ENCODE results near the gene MAGEB17. TPM values are rescaled to one million over a fixed set of nuclear protein-coding genes. Genes with fewer than 3 reads are reported as not detected.
A peak's percentile ranks its signal among the peaks of the same experiment; 100 is the strongest.
"Not testable (repeated sequence)": the region's sequence is repeated elsewhere in the genome, so short reads cannot be mapped to it uniquely, and the experiment has no call there.

MAGEB17 gene
- not detected for total RNA-seq

- DNase-seq (ENCODE audit: low spot score in 2 of 2) (no peak), FAIRE-seq (no peak)
Measured at GRCh38 chrX:16167181-16167580, at the start of gene MAGEB17. MAGEB17 (plus strand) TSS chrX:16167481; CDS start chrX:16170383, 2,902 bp downstream.

GRCh38 chrX:16119353-16120220 is 47.7 kb upstream of the MAGEB17 start:
- DNase-seq (ENCODE audit: low spot score in 2 of 2) (no peak), FAIRE-seq (no peak)

- no peak for DNase-seq (ENCODE audit: low spot score in 2 of 2)
- no peak for FAIRE-seq
Measured at GRCh38 chrX:16120431-16120830, 46.9 kb upstream of the MAGEB17 start.

GRCh38 chrX:16123222-16123786 is 44.0 kb upstream of the MAGEB17 start, which contains the start of gene GRPR:
GRPR (plus strand) TSS chrX:16123565; CDS start chrX:16123954, 389 bp downstream.
- FAIRE-seq (no peak), DNase-seq (ENCODE audit: low spot score in 2 of 2) (peak in 1 of 2 donors; percentile 16)

- DNase-seq (ENCODE audit: low spot score in 2 of 2): no peak
- no peak for FAIRE-seq
Measured at GRCh38 chrX:16124201-16124600, 43.1 kb upstream of the MAGEB17 start.

GRCh38 chrX:16125520-16126149 is 41.6 kb upstream of the MAGEB17 start:
- no peak for DNase-seq (ENCODE audit: low spot score in 2 of 2)
- FAIRE-seq: no peak

GRCh38 chrX:16130707-16131106 is 36.6 kb upstream of the MAGEB17 start:
- no peak for FAIRE-seq
- no peak for DNase-seq (ENCODE audit: low spot score in 2 of 2)

GRCh38 chrX:16134936-16135335 is 32.3 kb upstream of the MAGEB17 start:
- no peak for DNase-seq (ENCODE audit: low spot score in 2 of 2)
- no peak for FAIRE-seq

- FAIRE-seq: no peak
- no peak for DNase-seq (ENCODE audit: low spot score in 2 of 2)
Measured at GRCh38 chrX:16136080-16136479, 31.2 kb upstream of the MAGEB17 start.

GRCh38 chrX:16137416-16138107 is 29.7 kb upstream of the MAGEB17 start:
- DNase-seq (ENCODE audit: low spot score in 2 of 2) (no peak), FAIRE-seq (no peak)

GRCh38 chrX:16138108-16138427 is 29.2 kb upstream of the MAGEB17 start:
- DNase-seq (ENCODE audit: low spot score in 2 of 2): no peak
- no peak for FAIRE-seq

GRCh38 chrX:16140448-16140847 is 26.8 kb upstream of the MAGEB17 start:
- DNase-seq (ENCODE audit: low spot score in 2 of 2): no peak
- FAIRE-seq: no peak

- FAIRE-seq (no peak), DNase-seq (ENCODE audit: low spot score in 2 of 2) (no peak)
Measured at GRCh38 chrX:16140983-16141382, 26.3 kb upstream of the MAGEB17 start.

GRCh38 chrX:16141422-16142245 is 25.6 kb upstream of the MAGEB17 start:
- FAIRE-seq (no peak), DNase-seq (ENCODE audit: low spot score in 2 of 2) (no peak)

- DNase-seq (ENCODE audit: low spot score in 2 of 2) (no peak), FAIRE-seq (no peak)
Measured at GRCh38 chrX:16142246-16142558, 25.1 kb upstream of the MAGEB17 start.

GRCh38 chrX:16143968-16144367 is 23.3 kb upstream of the MAGEB17 start:
- no peak for DNase-seq (ENCODE audit: low spot score in 2 of 2)
- no peak for FAIRE-seq

- FAIRE-seq: no peak
Measured at GRCh38 chrX:16144420-16144819, 22.9 kb upstream of the MAGEB17 start.

GRCh38 chrX:16145093-16145492 is 22.2 kb upstream of the MAGEB17 start:
- DNase-seq (ENCODE audit: low spot score in 2 of 2); FAIRE-seq: not testable (repeated sequence)

More at GRCh38 chrX:16144420-16144819, 22.9 kb upstream of the MAGEB17 start:
- DNase-seq (ENCODE audit: low spot score in 2 of 2): no peak

GRCh38 chrX:16145656-16146055 is 21.6 kb upstream of the MAGEB17 start:
- FAIRE-seq: no peak

GRCh38 chrX:16148896-16149295 is 18.4 kb upstream of the MAGEB17 start:
- FAIRE-seq (no peak), DNase-seq (ENCODE audit: low spot score in 2 of 2) (no peak)

More at GRCh38 chrX:16145656-16146055, 21.6 kb upstream of the MAGEB17 start:
- DNase-seq (ENCODE audit: low spot score in 2 of 2): no peak
